ENCODE results near the gene GLYATL2.

Gene GLYATL2

GRCh38 chr11:58796333-58796732, 48.2 kb downstream of the GLYATL2 start:
- FAIRE-seq = no peak

- FAIRE-seq = no peak
Observed at GRCh38 chr11:58788355-58789023, 56.0 kb downstream of the GLYATL2 start.

- no peak for FAIRE-seq
Observed at GRCh38 chr11:58787903-58788302, 56.6 kb downstream of the GLYATL2 start.

GRCh38 chr11:58786693-58787092, 57.8 kb downstream of the GLYATL2 start:
- FAIRE-seq = no peak

GRCh38 chr11:58784995-58785394, 59.5 kb downstream of the GLYATL2 start:
- no peak for FAIRE-seq
